ENCODE measurements around the gene TMEM144. TPM values are rescaled to one million over a fixed set of nuclear protein-coding genes. Genes with fewer than 3 reads are reported as not detected.

The TMEM144 gene
- total RNA-seq, 4 donors from 2014 or later: 0.51 to 2.9 (median 2.3) TPM

DNA sequence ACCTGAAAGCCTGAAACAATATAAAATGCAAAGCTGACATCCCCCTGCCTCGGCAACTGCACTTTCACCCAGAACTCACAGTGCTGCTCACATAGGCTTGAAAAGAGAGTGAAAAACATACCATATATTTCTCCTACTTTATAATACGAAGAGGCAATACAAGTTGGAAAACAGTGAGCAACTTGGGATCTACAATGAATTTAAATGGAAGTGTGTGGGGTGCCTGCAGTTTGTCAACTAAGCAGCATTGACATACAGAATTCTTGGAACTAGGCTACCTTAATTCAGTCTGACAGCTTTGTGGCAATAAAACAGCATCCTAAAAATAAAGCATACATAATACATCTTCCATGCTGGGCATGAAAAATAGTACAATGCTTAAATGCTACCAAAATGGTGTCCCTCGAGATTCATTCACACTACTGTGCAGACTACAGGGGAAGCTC is 45.5 kb upstream of the TMEM144 start:
- ATAC-seq (no peak), DNase-seq (no peak)
- Histone ChIP-seq H3K27ac (peak overlapping the region in 2 of 4 donors; percentile 6 to 16), H3K9me3 (no peaks in the 10 kb centered on the region), H3K4me1 (peaks cover 7% of the 10 kb centered on the region in 2 donors), H3K27me3 (no peaks in the 10 kb centered on the region), H3K36me3 (no peaks in the 10 kb centered on the region), H3K4me3 (peak overlapping the region in 2 of 4 donors; percentile 9 to 39)
- TF ChIP-seq, protein P1, sequence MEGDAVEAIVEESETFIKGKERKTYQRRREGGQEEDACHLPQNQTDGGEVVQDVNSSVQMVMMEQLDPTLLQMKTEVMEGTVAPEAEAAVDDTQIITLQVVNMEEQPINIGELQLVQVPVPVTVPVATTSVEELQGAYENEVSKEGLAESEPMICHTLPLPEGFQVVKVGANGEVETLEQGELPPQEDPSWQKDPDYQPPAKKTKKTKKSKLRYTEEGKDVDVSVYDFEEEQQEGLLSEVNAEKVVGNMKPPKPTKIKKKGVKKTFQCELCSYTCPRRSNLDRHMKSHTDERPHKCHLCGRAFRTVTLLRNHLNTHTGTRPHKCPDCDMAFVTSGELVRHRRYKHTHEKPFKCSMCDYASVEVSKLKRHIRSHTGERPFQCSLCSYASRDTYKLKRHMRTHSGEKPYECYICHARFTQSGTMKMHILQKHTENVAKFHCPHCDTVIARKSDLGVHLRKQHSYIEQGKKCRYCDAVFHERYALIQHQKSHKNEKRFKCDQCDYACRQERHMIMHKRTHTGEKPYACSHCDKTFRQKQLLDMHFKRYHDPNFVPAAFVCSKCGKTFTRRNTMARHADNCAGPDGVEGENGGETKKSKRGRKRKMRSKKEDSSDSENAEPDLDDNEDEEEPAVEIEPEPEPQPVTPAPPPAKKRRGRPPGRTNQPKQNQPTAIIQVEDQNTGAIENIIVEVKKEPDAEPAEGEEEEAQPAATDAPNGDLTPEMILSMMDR (IDR thresholded peaks at IDR 0.05 in 4 of 5, conservative IDR thresholded peaks at IDR 0.05 in 1 of 5): no peak
- no peak for TF ChIP-seq POLR2A (IDR thresholded peaks at IDR 0.05)
- intact Hi-C loops (cut with DNase I; ENCODE audit: low total_unique reads): no loop called here
- in situ Hi-C loops (cut with MboI; ENCODE audit: low sequenced_read_pairs in 4 of 4): loop anchor here in 2 of 4 donors (5.0 kb wide), 2 partner anchors 167 to 172 kb away; no protein-coding TSS in a partner anchor

DNA sequence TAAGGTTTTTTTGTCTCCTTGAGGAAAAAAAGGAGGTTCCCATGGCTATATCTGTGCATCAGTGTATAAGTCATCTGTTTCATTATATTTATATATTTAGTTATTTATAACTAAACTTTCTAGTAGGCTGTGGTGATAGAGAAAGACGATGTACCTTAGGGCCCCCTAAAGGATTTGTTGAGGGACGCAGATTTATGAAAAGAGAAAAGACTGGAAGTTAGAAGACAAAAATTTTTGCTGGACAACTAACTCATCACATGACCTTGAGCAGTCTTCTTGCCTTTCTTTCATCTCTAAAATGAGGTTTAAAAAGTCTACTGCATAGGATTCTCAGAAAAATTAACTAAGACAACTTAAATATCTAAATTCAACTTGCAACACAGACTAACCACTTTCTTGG is 43.6 kb upstream of the TMEM144 start:
- intact Hi-C loops (cut with DNase I; ENCODE audit: low total_unique reads) (no loop called here), in situ Hi-C loops (cut with MboI; ENCODE audit: low sequenced_read_pairs in 4 of 4) (loop anchor here in 2 of 4 donors (5.0 kb wide), 2 partner anchors 169 to 174 kb away; no protein-coding TSS in a partner anchor)
- Histone ChIP-seq H3K36me3 (no peaks in the 10 kb centered on the region), H3K4me1 (peaks cover 7% of the 10 kb centered on the region in 2 donors), H3K9me3 (no peaks in the 10 kb centered on the region), H3K27ac (peak overlapping the region in 3 of 4 donors; percentile 17 to 73 (median 67)), H3K4me3 (peak overlapping the region in 1 of 4 donors; percentile 59), H3K27me3 (no peaks in the 10 kb centered on the region)
- no peak for DNase-seq
- ATAC-seq: no peak
- TF ChIP-seq POLR2A (IDR thresholded peaks at IDR 0.05): no peak
- TF ChIP-seq, protein P1 (IDR thresholded peaks at IDR 0.05 in 4 of 5, conservative IDR thresholded peaks at IDR 0.05 in 1 of 5): no peak

DNA sequence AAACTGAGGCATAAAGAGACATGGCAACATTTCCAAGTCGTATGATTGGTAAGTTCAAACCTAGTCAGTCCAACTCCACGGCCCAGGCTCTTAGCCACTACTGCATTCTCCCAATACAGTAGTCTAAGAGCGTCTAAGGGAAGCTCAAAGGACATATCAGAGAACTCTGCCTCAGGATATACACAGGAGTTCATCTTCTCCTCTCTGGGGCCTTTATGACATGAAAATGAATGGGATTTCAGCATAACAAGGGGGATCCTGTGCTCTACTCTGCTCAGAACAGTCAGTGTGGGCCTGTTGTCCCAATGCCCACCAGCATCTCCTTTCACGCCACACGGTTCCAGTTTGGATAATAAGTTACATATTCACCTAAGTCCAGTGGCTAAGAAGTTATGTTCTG is 41.7 kb upstream of the TMEM144 start:
- H3K9me3 ChIP-seq: no peaks in the 10 kb centered on the region
- H3K4me1 ChIP-seq: peaks cover 3 to 7% of the 10 kb centered on the region in 2 donors
- no peaks in the 10 kb centered on the region for H3K36me3 ChIP-seq
- peak overlapping the region in 3 of 4 donors; percentile 54 to 59 (median 55) for H3K4me3 ChIP-seq
- in situ Hi-C loops (cut with MboI; ENCODE audit: low sequenced_read_pairs in 4 of 4): loop anchor here in 2 of 4 donors (5.0 kb wide), 2 partner anchors 171 to 176 kb away; no protein-coding TSS in a partner anchor
- no peak for ATAC-seq
- H3K27me3 ChIP-seq: no peaks in the 10 kb centered on the region
- TF ChIP-seq POLR2A (IDR thresholded peaks at IDR 0.05): no peak
- TF ChIP-seq, protein P1 (IDR thresholded peaks at IDR 0.05 in 4 of 5, conservative IDR thresholded peaks at IDR 0.05 in 1 of 5): no peak
- intact Hi-C loops (cut with DNase I; ENCODE audit: low total_unique reads): no loop called here
- H3K27ac ChIP-seq: peak overlapping the region; percentile 50 to 73 (median 68)
- no peak for DNase-seq

GRCh38 chr4:158169506-158169905 is 40.8 kb upstream of the TMEM144 start:
- H3K9me3 ChIP-seq: no peaks in the 10 kb centered on the region
- in situ Hi-C loops (cut with MboI; ENCODE audit: low sequenced_read_pairs in 4 of 4): loop anchor here in 2 of 4 donors (5.0 kb wide), 2 partner anchors 172 to 177 kb away; no protein-coding TSS in a partner anchor
- TF ChIP-seq POLR2A (IDR thresholded peaks at IDR 0.05): no peak
- no peak for DNase-seq
- no peak for ATAC-seq
- H3K4me1 ChIP-seq: peaks cover 3 to 7% of the 10 kb centered on the region in 2 donors
- H3K27me3 ChIP-seq: no peaks in the 10 kb centered on the region
- no peaks in the 10 kb centered on the region for H3K36me3 ChIP-seq
- peak overlapping the region; percentile 50 to 73 (median 68) for H3K27ac ChIP-seq
- peak overlapping the region; percentile 54 to 59 (median 56) for H3K4me3 ChIP-seq
- intact Hi-C loops (cut with DNase I; ENCODE audit: low total_unique reads): no loop called here

DNA sequence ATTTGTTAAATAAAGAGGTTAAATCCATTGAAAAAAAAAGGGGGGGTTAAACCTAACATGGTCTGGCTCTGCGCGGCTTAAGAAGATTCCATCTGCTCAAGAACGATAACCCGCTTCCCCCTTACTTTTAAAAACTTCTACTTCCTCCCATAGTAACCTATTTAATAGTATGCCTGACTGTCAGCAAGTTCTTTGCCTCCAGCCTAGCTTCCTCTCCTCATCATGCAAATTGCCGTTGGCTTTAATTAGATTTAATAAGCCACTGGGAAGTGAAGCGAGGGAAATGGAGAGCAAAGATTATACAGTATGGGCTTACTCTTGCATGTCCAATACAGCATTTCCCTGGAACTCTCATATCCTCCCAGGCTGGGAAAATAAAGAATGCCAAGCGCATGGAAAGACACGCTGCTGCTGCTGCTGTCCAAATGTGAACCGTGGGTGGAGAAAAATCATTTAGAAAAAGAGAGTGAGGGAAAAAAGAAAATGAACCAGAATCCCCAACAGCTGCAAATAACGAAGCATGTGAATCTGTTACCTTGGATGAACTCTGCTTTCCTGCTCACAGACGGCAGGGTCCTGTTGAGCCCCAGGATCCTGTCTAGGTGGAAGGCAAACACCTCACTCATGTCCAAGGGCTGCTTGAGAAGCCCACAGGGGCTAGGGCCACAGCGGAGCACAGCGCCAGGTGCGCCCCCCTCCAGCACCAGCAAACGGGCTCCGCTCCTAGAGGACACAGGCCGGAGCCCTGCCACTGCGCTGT is 40.2 kb upstream of the TMEM144 start:
- H3K9me3 ChIP-seq: no peaks in the 10 kb centered on the region
- in situ Hi-C loops (cut with MboI; ENCODE audit: low sequenced_read_pairs in 4 of 4): loop anchor here (5.0 to 10.0 kb wide), 3 partner anchors 173 to 178 kb away; no protein-coding TSS in a partner anchor
- peak overlapping the region; percentile 50 to 73 (median 68) for H3K27ac ChIP-seq
- no peaks in the 10 kb centered on the region for H3K36me3 ChIP-seq
- no peak for DNase-seq
- ATAC-seq: peak; percentile 22 to 29
- H3K4me1 ChIP-seq: peaks cover 3 to 7% of the 10 kb centered on the region in 2 donors
- peak in 1 of 2 donors; percentile 5 for TF ChIP-seq POLR2A (IDR thresholded peaks at IDR 0.05)
- TF ChIP-seq, protein P1 (IDR thresholded peaks at IDR 0.05 in 4 of 5, conservative IDR thresholded peaks at IDR 0.05 in 1 of 5): no peak
- H3K4me3 ChIP-seq: peak overlapping the region; percentile 54 to 59 (median 56)
- intact Hi-C loops (cut with DNase I; ENCODE audit: low total_unique reads): no loop called here
- H3K27me3 ChIP-seq: no peaks in the 10 kb centered on the region

Measured in gastrocnemius medialis (tissue), 4 donors.